Activated T-cell treated with anti-CD3 and anti-CD28 coated beads for 48 hours (primary cell): ENCODE results near the gene JMJD7.

Experiments used
- DNase-seq: peaks from one replicate; pipeline ENCODE4 v3.0.0-alpha.2; 2020; ENCODE audit warnings: low read depth

Gene JMJD7

GRCh38 chr15:41847206-41847605 lies 19.3 kb downstream of the JMJD7 start:
- no peak for DNase-seq

- DNase-seq, result no peak
Observed at GRCh38 chr15:41847981-41848380, 20.1 kb downstream of the JMJD7 start.

DNA sequence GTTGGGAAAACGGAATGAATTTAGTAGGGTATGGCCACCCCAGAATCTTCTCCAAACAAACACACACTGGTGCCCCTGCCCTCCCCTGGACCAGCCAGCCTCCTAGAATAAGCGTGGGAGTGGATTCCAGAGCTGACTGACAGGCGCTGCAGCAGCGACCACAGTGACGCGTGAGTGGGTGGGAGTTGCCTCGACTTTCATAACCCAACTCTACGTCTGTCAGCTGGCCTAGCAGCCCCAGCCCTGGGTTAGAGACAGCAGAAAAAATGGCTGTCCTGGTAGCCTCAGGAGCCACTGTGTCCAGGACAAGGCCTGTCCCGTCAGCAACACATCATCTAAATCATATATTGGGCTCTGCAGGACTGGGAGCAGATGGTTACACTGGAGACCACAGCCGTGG lies 20.7 kb downstream of the JMJD7 start:
- DNase-seq, result peak; percentile 59

DNA sequence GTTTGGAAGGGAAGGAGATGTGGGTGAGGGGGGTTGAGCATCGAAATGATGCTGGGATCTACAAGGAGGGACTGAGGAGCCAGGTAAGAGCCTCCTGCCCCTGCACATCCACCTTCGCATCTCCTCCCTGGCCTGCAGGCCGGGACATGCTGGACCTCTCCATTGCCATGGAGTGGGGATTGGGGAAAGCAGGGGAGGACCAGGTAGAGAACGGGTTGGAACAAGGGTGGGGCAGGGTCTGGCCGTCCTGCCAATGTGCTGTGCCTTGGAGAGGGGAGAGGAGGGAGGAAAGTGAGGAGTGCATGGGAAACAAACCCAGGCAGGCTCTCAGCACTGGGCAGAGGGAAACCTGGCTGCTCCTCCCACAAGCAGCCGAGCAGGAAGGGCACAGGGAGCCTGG lies 21.3 kb downstream of the JMJD7 start:
- DNase-seq, result no peak

GRCh38 chr15:41849861-41850260 lies 22.0 kb downstream of the JMJD7 start:
- DNase-seq, result no peak

GRCh38 chr15:41850482-41851166 lies 22.7 kb downstream of the JMJD7 start:
- no peak for DNase-seq

GRCh38 chr15:41851167-41851523 lies 23.3 kb downstream of the JMJD7 start:
- DNase-seq, result no peak

GRCh38 chr15:41851755-41852370 lies 24.0 kb downstream of the JMJD7 start:
- no peak for DNase-seq

DNA sequence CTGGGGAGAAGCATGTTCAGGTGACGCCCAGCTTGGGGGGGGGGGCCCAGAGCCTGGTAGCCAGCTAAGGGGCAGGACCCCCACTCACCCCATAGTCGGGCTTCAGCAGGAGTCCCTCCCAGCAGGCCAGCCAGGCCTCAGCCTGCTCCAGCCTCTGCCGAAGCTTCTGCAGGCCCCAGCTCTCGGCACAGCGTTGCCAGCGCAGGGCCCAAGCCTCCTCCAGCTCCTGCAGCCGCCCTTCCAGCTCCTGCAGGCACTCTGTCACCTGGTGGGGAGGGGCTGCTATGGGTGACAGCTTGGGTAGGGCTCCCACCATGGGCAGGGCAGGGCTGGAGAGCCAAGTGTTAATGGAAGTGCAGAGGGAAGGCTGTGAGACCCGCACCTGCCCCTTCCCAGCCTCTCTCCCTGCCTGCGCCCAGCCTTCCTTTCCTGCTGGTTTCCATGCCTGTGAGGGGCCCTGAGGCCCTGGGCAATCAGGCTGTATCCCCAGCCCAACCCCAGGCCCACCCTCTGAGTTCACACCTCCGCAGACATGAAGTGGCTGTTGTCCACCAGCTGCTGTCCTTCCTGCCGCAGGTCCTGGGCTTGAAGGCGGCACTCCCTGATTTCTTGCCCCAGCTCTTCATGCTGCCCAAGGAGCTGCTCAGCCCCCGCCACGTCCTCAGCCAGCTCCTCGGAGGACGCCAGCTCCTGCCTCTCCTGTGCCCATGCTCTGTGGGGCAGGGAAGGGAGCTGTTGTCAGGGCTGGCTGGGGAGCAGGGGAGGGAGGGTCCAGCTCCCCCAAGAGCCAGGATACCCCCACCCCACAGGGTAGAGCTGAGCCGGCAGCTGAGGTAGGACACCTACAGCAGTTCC lies 25.1 kb downstream of the JMJD7 start:
- DNase-seq, result no peak

GRCh38 chr15:41853831-41854230 lies 25.9 kb downstream of the JMJD7 start:
- DNase-seq, result no peak

GRCh38 chr15:41854443-41854842 lies 26.6 kb downstream of the JMJD7 start:
- no peak for DNase-seq

GRCh38 chr15:41855261-41855961 lies 27.5 kb downstream of the JMJD7 start:
- DNase-seq, result no peak

GRCh38 chr15:41856262-41856661 lies 28.4 kb downstream of the JMJD7 start:
- no peak for DNase-seq

DNA sequence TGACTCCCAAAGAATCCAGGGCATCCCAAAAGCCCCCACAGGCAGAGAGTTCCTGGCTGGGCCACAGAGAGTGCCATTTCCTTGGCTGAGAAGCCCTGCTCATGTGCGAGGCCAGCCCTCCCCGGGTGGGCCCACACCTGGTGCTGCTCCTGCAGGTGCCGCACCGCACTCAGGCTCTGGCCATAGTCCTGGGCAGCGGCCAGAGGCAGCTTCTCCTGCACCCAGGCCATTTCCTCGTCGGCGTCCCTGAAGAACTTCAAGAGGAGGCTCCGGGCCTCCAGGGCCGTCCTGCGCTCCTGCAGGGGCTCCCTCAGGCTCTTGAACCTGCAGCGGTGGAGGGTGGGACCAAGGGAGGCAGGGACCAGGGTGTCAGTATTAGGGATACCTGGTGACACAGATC lies 28.8 kb downstream of the JMJD7 start:
- no peak for DNase-seq

GRCh38 chr15:41857316-41857715 lies 29.4 kb downstream of the JMJD7 start:
- no peak for DNase-seq

GRCh38 chr15:41858756-41859155 lies 30.9 kb downstream of the JMJD7 start:
- no peak for DNase-seq

GRCh38 chr15:41860049-41860828 lies 32.3 kb downstream of the JMJD7 start:
- DNase-seq, result no peak

DNA sequence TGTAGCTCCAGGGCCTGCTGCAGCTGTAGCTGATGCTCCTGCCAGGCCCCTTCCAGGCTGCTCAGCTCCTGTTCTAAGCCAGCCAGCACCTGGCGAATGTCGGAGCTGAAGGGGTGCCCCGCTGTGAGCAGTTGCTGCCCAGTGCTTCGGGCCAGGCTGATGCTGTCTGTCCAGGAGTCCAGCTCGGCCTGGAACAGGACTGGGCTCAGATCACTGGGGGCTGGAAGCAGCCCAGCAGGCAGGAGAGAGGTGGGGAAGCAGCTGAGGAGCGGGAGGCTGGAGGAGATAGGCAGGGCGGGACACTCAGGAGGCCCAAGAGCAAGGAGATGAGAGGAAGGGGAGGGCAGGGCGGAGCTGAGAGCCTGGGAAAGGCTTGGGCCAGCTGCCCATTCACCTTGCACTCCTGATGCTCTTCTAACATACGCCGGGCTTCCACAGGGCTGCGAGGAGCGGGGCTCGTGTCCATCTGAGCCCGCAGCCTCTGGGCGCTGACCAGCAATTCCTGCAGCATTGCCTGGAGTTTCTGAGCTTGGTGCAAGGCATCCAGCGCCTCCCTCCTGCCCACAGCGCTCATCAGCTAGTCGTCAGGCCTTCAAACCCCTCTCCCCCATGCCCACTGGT lies 34.0 kb downstream of the JMJD7 start:
- no peak for DNase-seq

DNA sequence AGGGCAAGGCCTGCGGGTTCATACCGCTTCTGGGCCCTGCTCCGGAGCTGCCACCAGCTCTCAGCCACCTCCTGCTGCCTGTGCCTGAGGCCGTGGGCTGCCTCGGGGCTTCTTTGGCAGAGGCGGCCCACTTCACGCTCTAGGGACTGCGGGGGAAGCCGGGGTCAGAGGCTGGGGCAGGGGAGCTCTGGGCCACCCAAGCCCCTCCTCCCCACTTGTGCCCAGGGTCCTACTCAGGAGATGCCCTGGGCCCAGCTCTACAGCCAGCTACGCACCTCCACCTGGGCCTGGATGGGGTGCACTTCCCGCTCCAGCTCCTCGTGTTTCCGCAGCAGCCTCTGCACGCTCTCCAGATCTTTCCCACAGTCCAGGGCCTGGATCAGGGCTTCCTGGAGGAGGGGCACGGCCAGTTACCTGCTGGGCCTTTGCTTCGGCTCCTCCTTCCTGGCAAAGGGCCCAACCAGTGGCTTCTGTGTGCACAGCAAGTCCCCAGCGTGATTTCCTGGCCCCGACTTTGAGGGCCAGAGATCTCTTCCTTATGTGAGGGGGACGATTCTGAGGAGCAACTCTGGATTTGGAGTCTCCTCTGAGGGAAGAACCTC lies 34.7 kb downstream of the JMJD7 start:
- DNase-seq, result no peak

GRCh38 chr15:41865490-41866055 lies 37.7 kb downstream of the JMJD7 start:
- no peak for DNase-seq
